ENCODE measurements around the gene AXIN1.

GRCh38 chr16:339680-340079 is 12.8 kb downstream of the AXIN1 start:
- TF ChIP-seq, protein P1, sequence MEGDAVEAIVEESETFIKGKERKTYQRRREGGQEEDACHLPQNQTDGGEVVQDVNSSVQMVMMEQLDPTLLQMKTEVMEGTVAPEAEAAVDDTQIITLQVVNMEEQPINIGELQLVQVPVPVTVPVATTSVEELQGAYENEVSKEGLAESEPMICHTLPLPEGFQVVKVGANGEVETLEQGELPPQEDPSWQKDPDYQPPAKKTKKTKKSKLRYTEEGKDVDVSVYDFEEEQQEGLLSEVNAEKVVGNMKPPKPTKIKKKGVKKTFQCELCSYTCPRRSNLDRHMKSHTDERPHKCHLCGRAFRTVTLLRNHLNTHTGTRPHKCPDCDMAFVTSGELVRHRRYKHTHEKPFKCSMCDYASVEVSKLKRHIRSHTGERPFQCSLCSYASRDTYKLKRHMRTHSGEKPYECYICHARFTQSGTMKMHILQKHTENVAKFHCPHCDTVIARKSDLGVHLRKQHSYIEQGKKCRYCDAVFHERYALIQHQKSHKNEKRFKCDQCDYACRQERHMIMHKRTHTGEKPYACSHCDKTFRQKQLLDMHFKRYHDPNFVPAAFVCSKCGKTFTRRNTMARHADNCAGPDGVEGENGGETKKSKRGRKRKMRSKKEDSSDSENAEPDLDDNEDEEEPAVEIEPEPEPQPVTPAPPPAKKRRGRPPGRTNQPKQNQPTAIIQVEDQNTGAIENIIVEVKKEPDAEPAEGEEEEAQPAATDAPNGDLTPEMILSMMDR (IDR thresholded peaks at IDR 0.05), result no peak
- no peak for TF ChIP-seq POLR2A (IDR thresholded peaks at IDR 0.05)
- TF ChIP-seq EP300 (IDR thresholded peaks at IDR 0.05), result no peak
